ENCODE data around the gene TMPRSS5.

TMPRSS5 gene

GRCh38 chr11:113729456-113729855 lies 23.3 kb upstream of the TMPRSS5 start:
- Mint-ChIP-seq H3K36me3 (ENCODE audit: low read depth) (peaks cover 18% of the 10 kb centered on the region), H3K27ac (no peak overlapping the region), H3K9me3 (no peaks in the 10 kb centered on the region), H3K27me3 (ENCODE audit: low read depth, poor library complexity) (no peaks in the 10 kb centered on the region), H3K4me3 (no peak overlapping the region), H3K4me1 (peaks cover 22% of the 10 kb centered on the region)
- DNase-seq, result no peak
- TF ChIP-seq CTCF (IDR thresholded peaks at IDR 0.05), result no peak

GRCh38 chr11:113728814-113729213 lies 22.7 kb upstream of the TMPRSS5 start:
- peaks cover 25% of the 10 kb centered on the region for H3K4me1 Mint-ChIP-seq
- TF ChIP-seq CTCF (IDR thresholded peaks at IDR 0.05), result no peak
- H3K27me3 Mint-ChIP-seq (ENCODE audit: low read depth, poor library complexity), result no peaks in the 10 kb centered on the region
- H3K9me3 Mint-ChIP-seq, result no peaks in the 10 kb centered on the region
- no peak overlapping the region for H3K27ac Mint-ChIP-seq
- no peak overlapping the region for H3K4me3 Mint-ChIP-seq
- no peak for DNase-seq
- H3K36me3 Mint-ChIP-seq (ENCODE audit: low read depth), result peaks cover 12% of the 10 kb centered on the region

- Mint-ChIP-seq H3K27me3 (ENCODE audit: low read depth, poor library complexity) (peaks cover 3% of the 10 kb centered on the region), H3K4me1 (peaks cover 27% of the 10 kb centered on the region), H3K27ac (no peak overlapping the region), H3K4me3 (no peak overlapping the region), H3K9me3 (no peaks in the 10 kb centered on the region), H3K36me3 (ENCODE audit: low read depth) (peaks cover 7% of the 10 kb centered on the region)
- DNase-seq, result no peak
- no peak for TF ChIP-seq CTCF (IDR thresholded peaks at IDR 0.05)
Observed at GRCh38 chr11:113725913-113726312, 19.8 kb upstream of the TMPRSS5 start.

GRCh38 chr11:113725407-113725806 lies 19.3 kb upstream of the TMPRSS5 start:
- TF ChIP-seq CTCF (IDR thresholded peaks at IDR 0.05), result no peak
- no peaks in the 10 kb centered on the region for H3K9me3 Mint-ChIP-seq
- peaks cover 3% of the 10 kb centered on the region for H3K27me3 Mint-ChIP-seq (ENCODE audit: low read depth, poor library complexity)
- H3K4me3 Mint-ChIP-seq, result no peak overlapping the region
- H3K27ac Mint-ChIP-seq, result no peak overlapping the region
- peaks cover 23% of the 10 kb centered on the region for H3K4me1 Mint-ChIP-seq
- peaks cover 13% of the 10 kb centered on the region for H3K36me3 Mint-ChIP-seq (ENCODE audit: low read depth)
- DNase-seq, result no peak

- peaks cover 17% of the 10 kb centered on the region for H3K36me3 Mint-ChIP-seq (ENCODE audit: low read depth)
- no peaks in the 10 kb centered on the region for H3K9me3 Mint-ChIP-seq
- DNase-seq, result no peak
- no peak overlapping the region for H3K4me3 Mint-ChIP-seq
- H3K4me1 Mint-ChIP-seq, result peaks cover 23% of the 10 kb centered on the region
- TF ChIP-seq CTCF (IDR thresholded peaks at IDR 0.05), result no peak
- no peak overlapping the region for H3K27ac Mint-ChIP-seq
- H3K27me3 Mint-ChIP-seq (ENCODE audit: low read depth, poor library complexity), result peaks cover 3% of the 10 kb centered on the region
Observed at GRCh38 chr11:113724778-113725177, 18.7 kb upstream of the TMPRSS5 start.

- H3K27ac Mint-ChIP-seq, result no peak overlapping the region
- H3K9me3 Mint-ChIP-seq, result no peaks in the 10 kb centered on the region
- DNase-seq, result no peak
- peaks cover 27% of the 10 kb centered on the region for H3K36me3 Mint-ChIP-seq (ENCODE audit: low read depth)
- peaks cover 23% of the 10 kb centered on the region for H3K4me1 Mint-ChIP-seq
- TF ChIP-seq CTCF (IDR thresholded peaks at IDR 0.05), result no peak
- H3K4me3 Mint-ChIP-seq, result no peak overlapping the region
- H3K27me3 Mint-ChIP-seq (ENCODE audit: low read depth, poor library complexity), result peaks cover 3% of the 10 kb centered on the region
Observed at GRCh38 chr11:113723787-113724186, 17.7 kb upstream of the TMPRSS5 start.
